ENCODE data around the gene ARHGAP44.
"Not testable (repeated sequence)": the region's sequence is repeated elsewhere in the genome, so short reads cannot be mapped to it uniquely, and the experiment has no call there.

Gene ARHGAP44

GRCh38 chr17:12814718-12815117 lies 25.4 kb downstream of the ARHGAP44 start:
- in situ Hi-C loops (cut with MboI; ENCODE audit: low sequenced_read_pairs) = no loop called here

GRCh38 chr17:12815642-12816141 lies 26.4 kb downstream of the ARHGAP44 start:
- in situ Hi-C loops (cut with MboI; ENCODE audit: low sequenced_read_pairs) = no loop called here

GRCh38 chr17:12821376-12821940 lies 32.2 kb downstream of the ARHGAP44 start:
- in situ Hi-C loops (cut with MboI; ENCODE audit: low sequenced_read_pairs) = no loop called here

- in situ Hi-C loops (cut with MboI; ENCODE audit: low sequenced_read_pairs) = no loop called here
These were observed 37.1 kb downstream of the ARHGAP44 start for GRCh38 chr17:12826431-12826830.

- in situ Hi-C loops (cut with MboI; ENCODE audit: low sequenced_read_pairs) = no loop called here
These were observed 41.5 kb downstream of the ARHGAP44 start for GRCh38 chr17:12830777-12831247.

- in situ Hi-C loops (cut with MboI; ENCODE audit: low sequenced_read_pairs) = no loop called here
These were observed 42.5 kb downstream of the ARHGAP44 start for GRCh38 chr17:12831839-12832238.

- in situ Hi-C loops (cut with MboI; ENCODE audit: low sequenced_read_pairs) = no loop called here
These were observed 49.7 kb downstream of the ARHGAP44 start for GRCh38 chr17:12839042-12839441.

GRCh38 chr17:12842936-12843335 lies 53.6 kb downstream of the ARHGAP44 start:
- in situ Hi-C loops (cut with MboI; ENCODE audit: low sequenced_read_pairs) = no loop called here

GRCh38 chr17:12850996-12851395 lies 61.7 kb downstream of the ARHGAP44 start:
- in situ Hi-C loops (cut with MboI; ENCODE audit: low sequenced_read_pairs) = no loop called here

GRCh38 chr17:12851901-12852435 lies 62.7 kb downstream of the ARHGAP44 start:
- in situ Hi-C loops (cut with MboI; ENCODE audit: low sequenced_read_pairs) = no loop called here

- in situ Hi-C loops (cut with MboI; ENCODE audit: low sequenced_read_pairs) = no loop called here
These were observed 64.6 kb downstream of the ARHGAP44 start for GRCh38 chr17:12853921-12854320.

GRCh38 chr17:12856416-12856815 lies 67.1 kb downstream of the ARHGAP44 start:
- in situ Hi-C loops (cut with MboI; ENCODE audit: low sequenced_read_pairs) = no loop called here

- in situ Hi-C loops (cut with MboI; ENCODE audit: low sequenced_read_pairs) = no loop called here
These were observed 68.3 kb downstream of the ARHGAP44 start for GRCh38 chr17:12857592-12857991.

GRCh38 chr17:12859520-12859919 lies 70.2 kb downstream of the ARHGAP44 start:
- in situ Hi-C loops (cut with MboI; ENCODE audit: low sequenced_read_pairs) = no loop called here

GRCh38 chr17:12865769-12866168 lies 76.5 kb downstream of the ARHGAP44 start:
- in situ Hi-C loops (cut with MboI; ENCODE audit: low sequenced_read_pairs) = no loop called here

- in situ Hi-C loops (cut with MboI; ENCODE audit: low sequenced_read_pairs) = no loop called here
These were observed 76.9 kb downstream of the ARHGAP44 start for GRCh38 chr17:12866244-12866643.

- in situ Hi-C loops (cut with MboI; ENCODE audit: low sequenced_read_pairs) = no loop called here
These were observed 78.4 kb downstream of the ARHGAP44 start for GRCh38 chr17:12867726-12868125.

GRCh38 chr17:12873415-12874125 lies 84.3 kb downstream of the ARHGAP44 start:
- in situ Hi-C loops (cut with MboI; ENCODE audit: low sequenced_read_pairs) = not testable (repeated sequence)

- in situ Hi-C loops (cut with MboI; ENCODE audit: low sequenced_read_pairs) = no loop called here
These were observed 88.8 kb downstream of the ARHGAP44 start for GRCh38 chr17:12877953-12878669.

- in situ Hi-C loops (cut with MboI; ENCODE audit: low sequenced_read_pairs) = not testable (repeated sequence)
These were observed 89.8 kb downstream of the ARHGAP44 start for GRCh38 chr17:12879096-12879495.

GRCh38 chr17:12883472-12883871 lies 94.2 kb downstream of the ARHGAP44 start:
- in situ Hi-C loops (cut with MboI; ENCODE audit: low sequenced_read_pairs) = no loop called here

Data from HL-60/S4 treated with retinoic acid at 250 ng/mL for 4 days and 3 days (cell line).